ENCODE measurements around the gene KNDC1.

GRCh38 chr10:133204226-133205015 is 44.4 kb downstream of the KNDC1 start:
- TF ChIP-seq, protein P1, sequence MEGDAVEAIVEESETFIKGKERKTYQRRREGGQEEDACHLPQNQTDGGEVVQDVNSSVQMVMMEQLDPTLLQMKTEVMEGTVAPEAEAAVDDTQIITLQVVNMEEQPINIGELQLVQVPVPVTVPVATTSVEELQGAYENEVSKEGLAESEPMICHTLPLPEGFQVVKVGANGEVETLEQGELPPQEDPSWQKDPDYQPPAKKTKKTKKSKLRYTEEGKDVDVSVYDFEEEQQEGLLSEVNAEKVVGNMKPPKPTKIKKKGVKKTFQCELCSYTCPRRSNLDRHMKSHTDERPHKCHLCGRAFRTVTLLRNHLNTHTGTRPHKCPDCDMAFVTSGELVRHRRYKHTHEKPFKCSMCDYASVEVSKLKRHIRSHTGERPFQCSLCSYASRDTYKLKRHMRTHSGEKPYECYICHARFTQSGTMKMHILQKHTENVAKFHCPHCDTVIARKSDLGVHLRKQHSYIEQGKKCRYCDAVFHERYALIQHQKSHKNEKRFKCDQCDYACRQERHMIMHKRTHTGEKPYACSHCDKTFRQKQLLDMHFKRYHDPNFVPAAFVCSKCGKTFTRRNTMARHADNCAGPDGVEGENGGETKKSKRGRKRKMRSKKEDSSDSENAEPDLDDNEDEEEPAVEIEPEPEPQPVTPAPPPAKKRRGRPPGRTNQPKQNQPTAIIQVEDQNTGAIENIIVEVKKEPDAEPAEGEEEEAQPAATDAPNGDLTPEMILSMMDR (IDR thresholded peaks at IDR 0.05): no peak
- no peak for TF ChIP-seq EP300 (IDR thresholded peaks at IDR 0.05)
- TF ChIP-seq POLR2AphosphoS5 (IDR thresholded peaks at IDR 0.05): no peak

All from esophagus muscularis mucosa (tissue), 4 donors.